ENCODE measurements around the gene ARL15. TPM values are rescaled to one million over a fixed set of nuclear protein-coding genes. Genes with fewer than 3 reads are reported as not detected.

Gene ARL15
- total and polyA plus RNA-seq, 2 of the 4 experiments (the other 2 are of a cell fraction) = 7.3 to 19.2 TPM

- H3K79me1 ChIP-seq (ENCODE audit: low read depth in 1 of 2, low read length in 2 of 2) = no peaks in the 10 kb centered on the region
- H2AK9ac ChIP-seq (replicated peaks; ENCODE audit: low read depth, low read length, poor library complexity) = no peak overlapping the region
- H2BK15ac ChIP-seq (ENCODE audit: low read depth, low read length) = no peak overlapping the region
- H4K8ac ChIP-seq (ENCODE audit: low read depth in 2 of 2, low read length in 2 of 2) = no peak overlapping the region
- no peaks in the 10 kb centered on the region; the same call in 1 of the 2 replicates for H3K9me1 ChIP-seq (ENCODE audit: insufficient read depth, low read length)
- no peak overlapping the region for H3K27ac ChIP-seq (ENCODE audit: insufficient read depth, low read length)
- in situ Hi-C loops (cut with MboI; ENCODE audit: low sequenced_read_pairs) = no loop called here
- no peaks in the 10 kb centered on the region for H3K9me3 ChIP-seq (ENCODE audit: control insufficient read depth, insufficient read depth, low read length)
- dilution Hi-C loops (cut with HindIII; ENCODE audit: low sequenced_read_pairs, unreplicated experiment) = no loop called here
- no peak overlapping the region for H2AFZ ChIP-seq (replicated peaks; ENCODE audit: low read length, poor library complexity)
- no peak overlapping the region for H3K9ac ChIP-seq (ENCODE audit: low read depth, low read length)
- H2AK5ac ChIP-seq (ENCODE audit: low read depth, low read length) = no peak overlapping the region
- no peak overlapping the region for H3K14ac ChIP-seq (replicated peaks; ENCODE audit: low read depth, low read length)
- no peak overlapping the region for H4K5ac ChIP-seq (ENCODE audit: low read depth, low read length)
- ATAC-seq (ENCODE audit: low read depth) (no peak), DNase-seq (no peak)
- H2BK120ac ChIP-seq (ENCODE audit: low read depth, low read length) = no peak overlapping the region
- intact Hi-C loops (cut with micrococcal nuclease) = no loop called here
- no peaks in the 10 kb centered on the region for H3K27me3 ChIP-seq (ENCODE audit: control insufficient read depth, insufficient read depth, low read length)
- H3K23ac ChIP-seq (ENCODE audit: low read depth, low read length) = no peak overlapping the region
- no peak overlapping the region for H3K56ac ChIP-seq (ENCODE audit: extremely low read depth, insufficient read depth, low read length)
- no TSS peak for BruUV-seq (replicated peaks)
- WGBS, 2 experiments (ENCODE audit: extremely low coverage in 2 of 2, insufficient read length in 1 of 2) = 100% methylated on average over 1 of the region's 2 CpGs; no CpG with 5 or more reads in 1 of the 2 experiments
- H3K4me3 ChIP-seq (ENCODE audit: insufficient read depth, low read depth, low read length) = no peak overlapping the region
- no peak overlapping the region for H2BK5ac ChIP-seq (ENCODE audit: low read depth, low read length, poor library complexity, severe bottlenecking)
- H3K36me3 ChIP-seq (ENCODE audit: control insufficient read depth, insufficient read depth, low read length) = no peaks in the 10 kb centered on the region
- CTCF ChIA-PET = no interaction called here
- no peak overlapping the region for H3K4ac ChIP-seq (ENCODE audit: low read depth, low read length)
- H4K91ac ChIP-seq (ENCODE audit: insufficient read depth, low read depth, low read length) = no peak overlapping the region
- H3K4me2 ChIP-seq (ENCODE audit: low read depth, low read length) = no peak overlapping the region
- peaks cover 2% of the 10 kb centered on the region; the same call in 1 of the 2 replicates for H3K4me1 ChIP-seq (ENCODE audit: control insufficient read depth, insufficient read depth, low read length)
- H3K18ac ChIP-seq (ENCODE audit: low read depth, low read length) = no peak overlapping the region
- no peaks in the 10 kb centered on the region for H4K20me1 ChIP-seq (ENCODE audit: insufficient read depth, low read length)
- H2BK20ac ChIP-seq (ENCODE audit: low read depth, low read length) = no peak overlapping the region
- TF ChIP-seq RFX5 (IDR thresholded peaks at IDR 0.05; ENCODE audit: low read depth, low read length) (no peak), SMC3 (IDR thresholded peaks at IDR 0.05; ENCODE audit: low read depth, low read length) (no peak), CTCF (conservative IDR thresholded peaks at IDR 0.05; ENCODE audit: low read depth, low read length) (no peak), POLR2A (IDR thresholded peaks at IDR 0.05; ENCODE audit: low read depth, low read length) (no peak), USF2 (IDR thresholded peaks at IDR 0.05; ENCODE audit: low read depth, low read length) (no peak), RAD21 (IDR thresholded peaks at IDR 0.05; ENCODE audit: low read length) (no peak), FOS (IDR thresholded peaks at IDR 0.05; ENCODE audit: low read depth, low read length) (no peak), NFE2L2 (IDR thresholded peaks at IDR 0.05; ENCODE audit: low read depth, low read length) (no peak), BHLHE40 (IDR thresholded peaks at IDR 0.05; ENCODE audit: low read depth, low read length) (no peak), ELK1 (IDR thresholded peaks at IDR 0.05; ENCODE audit: borderline replicate concordance, low read depth, low read length) (no peak), MAZ (IDR thresholded peaks at IDR 0.05; ENCODE audit: borderline replicate concordance, low read depth, low read length) (no peak), MAFK (IDR thresholded peaks at IDR 0.05; ENCODE audit: low read depth, low read length) (no peak), MXI1 (IDR thresholded peaks at IDR 0.05; ENCODE audit: borderline replicate concordance, low read depth, low read length) (no peak)
- POLR2A ChIA-PET (ENCODE audit: unreplicated experiment) = no interaction called here
These were observed 170.0 kb downstream of the ARL15 start for GRCh38 chr5:54140247-54140840.
